Measurements from ENCODE around the gene ASCC3.

DNA sequence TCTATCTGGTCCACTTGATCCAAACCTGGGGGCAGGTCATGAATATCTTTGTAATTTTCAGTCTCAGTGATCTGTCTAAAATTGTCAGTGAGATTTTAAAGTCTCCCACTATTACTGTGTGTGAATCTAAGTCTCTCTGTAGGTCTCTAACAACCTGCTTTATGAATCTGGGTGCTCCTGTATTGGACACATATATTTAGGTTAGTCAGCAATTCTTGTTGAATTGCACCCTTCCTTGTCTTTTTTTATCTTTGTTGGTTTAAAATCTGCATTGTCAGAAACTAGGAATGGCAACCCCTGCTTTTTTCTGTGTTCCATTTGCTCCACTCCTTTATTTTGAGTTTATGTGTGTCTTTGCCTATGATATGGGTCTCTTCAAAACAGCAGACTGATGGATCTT, 140.7 kb downstream of the ASCC3 start:
- TF ChIP-seq POLR2A (IDR thresholded peaks at IDR 0.05) (no peak), CTCF (IDR thresholded peaks at IDR 0.05) (no peak)

Data from lower leg skin (tissue), 3 donors.